Breast epithelium (tissue), 4 donors: ENCODE data around the gene ALOXE3. TPM values are rescaled to one million over a fixed set of nuclear protein-coding genes. Genes with fewer than 3 reads are reported as not detected.

Source experiments
- DNase-seq, 2 donors: peaks; one replicate each; pipeline ENCODE4 v3.0.0-alpha.2; 2019; ENCODE audit warnings: low spot score in 2 of 2
- H3K27ac ChIP-seq, 2 donors: fragments of 200-600 bp; sonication (generic) in 1 of 2; one replicate each; pipeline ENCODE4 v1.5.1; 2016 to 2019; ENCODE audit warnings: mild to moderate bottlenecking in 1 of 2
- H3K27me3 ChIP-seq, 2 donors: fragments of 200-600 bp; sonication (generic) in 1 of 2; one replicate each; pipeline versions ENCODE4 v1.5.1 to v1.6.0; 2017 to 2019; ENCODE audit warnings: control low read depth in 1 of 2, mild to moderate bottlenecking in 1 of 2
- H3K36me3 ChIP-seq: fragments of 200-600 bp; one replicate; pipeline ENCODE4 v1.5.1; 2019
- H3K4me1 ChIP-seq, 2 donors: fragments of 200-600 bp; sonication (generic); one replicate each; pipeline ENCODE4 v1.5.1; 2016 to 2019; ENCODE audit warnings: control low read depth in 1 of 2
- H3K4me3 ChIP-seq, 3 donors: fragments of 200-600 bp; sonication (generic); 1 replicate in 2 of 3; 2 replicates in 1 of 3; pipeline ENCODE4 v1.5.1; 2016 to 2019; ENCODE audit warnings: mild to moderate bottlenecking in 3 of 3, moderate library complexity in 2 of 3
- H3K9me3 ChIP-seq, 2 donors: fragments of 200-600 bp; sonication (generic) in 1 of 2; one replicate each; pipeline ENCODE4 v1.5.1; 2016 to 2019; ENCODE audit warnings: control low read depth in 1 of 2
- CTCF ChIP-seq, 3 donors: fragments of 450-650 bp; IDR thresholded peaks; one replicate each; pipeline ENCODE4 v1.5.1; 2016 to 2017; ENCODE audit warnings: antibody characterized with exemption in 3 of 3, mild to moderate bottlenecking in 3 of 3, moderate library complexity in 3 of 3
- POLR2A ChIP-seq: fragments of 450-650 bp; IDR thresholded peaks from one replicate; pipeline ENCODE4 v1.6.1; 2016; ENCODE audit warnings: antibody characterized with exemption, mild to moderate bottlenecking, moderate library complexity
- POLR2AphosphoS5 ChIP-seq, 3 donors: sonication (generic); formaldehyde crosslinking; IDR thresholded peaks; one replicate each; pipeline ENCODE4 v1.6.1; 2017; ENCODE audit warnings: antibody characterized with exemption in 3 of 3
- intact Hi-C: fragments of 100-400 bp; cut with DNase I; formaldehyde crosslinking; loops from one replicate; pipeline ENCODE4 v1.15.1; 2023; ENCODE audit warnings: low total_unique reads
- total RNA-seq, 3 donors: library from RNA; depleted of rRNA; stranded (reverse); fragments of >200 nt; gene quantifications; one replicate each; pipeline ENCODE4 v1.1.0, GENCODE V29; 2016

ALOXE3 gene
- total RNA-seq, 3 donors from 2014 or later: 0.73 TPM; not detected in 2

- DNase-seq: no peak
- Histone ChIP-seq H3K4me3 (no peak overlapping the region), H3K9me3 (no peaks in the 10 kb centered on the region), H3K27me3 (no peaks in the 10 kb centered on the region), H3K27ac (no peak overlapping the region), H3K36me3 (no peaks in the 10 kb centered on the region), H3K4me1 (no peaks in the 10 kb centered on the region)
- TF ChIP-seq POLR2AphosphoS5 (IDR thresholded peaks at IDR 0.05) (no peak), CTCF (IDR thresholded peaks at IDR 0.05) (no peak), POLR2A (no peak)
- intact Hi-C loops: no loop called here
These were observed 65.8 kb downstream of the ALOXE3 start for GRCh38 chr17:8052256-8053252.

GRCh38 chr17:8051831-8052230, 66.5 kb downstream of the ALOXE3 start:
- H3K4me3 ChIP-seq: no peak overlapping the region
- no peaks in the 10 kb centered on the region for H3K9me3 ChIP-seq
- TF ChIP-seq CTCF (IDR thresholded peaks at IDR 0.05) (no peak), POLR2AphosphoS5 (IDR thresholded peaks at IDR 0.05) (no peak), POLR2A (no peak)
- intact Hi-C loops: no loop called here
- DNase-seq: no peak
- no peak overlapping the region for H3K27ac ChIP-seq
- H3K27me3 ChIP-seq: no peaks in the 10 kb centered on the region
- no peaks in the 10 kb centered on the region for H3K36me3 ChIP-seq
- no peaks in the 10 kb centered on the region for H3K4me1 ChIP-seq

GRCh38 chr17:8048736-8049135, 69.6 kb downstream of the ALOXE3 start:
- H3K4me3 ChIP-seq: no peak overlapping the region
- intact Hi-C loops: no loop called here
- H3K9me3 ChIP-seq: no peaks in the 10 kb centered on the region
- peak in 1 of 2 donors; percentile 33 for DNase-seq
- no peaks in the 10 kb centered on the region for H3K36me3 ChIP-seq
- H3K27me3 ChIP-seq: no peaks in the 10 kb centered on the region
- no peak overlapping the region for H3K27ac ChIP-seq
- TF ChIP-seq CTCF (IDR thresholded peaks at IDR 0.05) (no peak), POLR2AphosphoS5 (IDR thresholded peaks at IDR 0.05) (no peak)
- no peaks in the 10 kb centered on the region for H3K4me1 ChIP-seq

GRCh38 chr17:8048236-8048635, 70.1 kb downstream of the ALOXE3 start:
- H3K27me3 ChIP-seq: no peaks in the 10 kb centered on the region
- no peaks in the 10 kb centered on the region for H3K9me3 ChIP-seq
- H3K36me3 ChIP-seq: no peaks in the 10 kb centered on the region
- H3K4me3 ChIP-seq: no peak overlapping the region
- peak in 1 of 2 donors; percentile 40 for DNase-seq
- H3K4me1 ChIP-seq: no peaks in the 10 kb centered on the region
- no peak overlapping the region for H3K27ac ChIP-seq
- TF ChIP-seq CTCF (IDR thresholded peaks at IDR 0.05) (no peak), POLR2A (no peak), POLR2AphosphoS5 (IDR thresholded peaks at IDR 0.05) (no peak)
- intact Hi-C loops: no loop called here

GRCh38 chr17:8047769-8048110, 70.6 kb downstream of the ALOXE3 start:
- TF ChIP-seq CTCF (IDR thresholded peaks at IDR 0.05) (no peak), POLR2AphosphoS5 (IDR thresholded peaks at IDR 0.05) (no peak), POLR2A (no peak)
- intact Hi-C loops: no loop called here
- no peak for DNase-seq

More at GRCh38 chr17:8047769-8048110, 70.6 kb downstream of the ALOXE3 start:
- Histone ChIP-seq H3K4me3 (no peak overlapping the region), H3K27ac (no peak overlapping the region), H3K4me1 (no peaks in the 10 kb centered on the region), H3K27me3 (no peaks in the 10 kb centered on the region), H3K36me3 (no peaks in the 10 kb centered on the region), H3K9me3 (no peaks in the 10 kb centered on the region)
